Cardiac muscle cell (in vitro differentiated cells and primary cell): ENCODE data around the gene CCNJL. TPM values are rescaled to one million over a fixed set of nuclear protein-coding genes. Genes with fewer than 3 reads are reported as not detected.
A peak's percentile ranks its signal among the peaks of the same experiment; 100 is the strongest.

ENCODE experiments used
- DNase-seq, 2 donors: peaks; one replicate each; pipeline versions ENCODE4 v3.0.0 to v3.0.0-alpha.2; 2010 to 2017; ENCODE audit warnings: low read depth in 1 of 2, low spot score in 1 of 2
- H3K27ac ChIP-seq: fragments of 200-600 bp; sonication (generic); 2 replicates; pipeline ENCODE4 v1.5.1; 2016
- H3K27me3 ChIP-seq: fragments of 200-600 bp; sonication (generic); 2 replicates; pipeline ENCODE4 v1.6.0; 2016; ENCODE audit warnings: control low read depth
- H3K36me3 ChIP-seq: fragments of 200-600 bp; sonication (generic); 2 replicates; pipeline ENCODE4 v1.5.1; 2016; ENCODE audit warnings: control low read depth
- H3K4me1 ChIP-seq: fragments of 200-600 bp; sonication (generic); 2 replicates; pipeline ENCODE4 v1.8.1; 2017; ENCODE audit warnings: low read depth, mild to moderate bottlenecking, mixed run types
- H3K4me3 ChIP-seq: fragments of 200-600 bp; sonication (generic); 2 replicates; pipeline ENCODE4 v1.5.1; 2016; ENCODE audit warnings: mild to moderate bottlenecking
- H3K9me3 ChIP-seq: fragments of 200-600 bp; sonication (generic); 2 replicates; pipeline ENCODE4 v1.5.1; 2017; ENCODE audit warnings: low read depth, mild to moderate bottlenecking, control low read depth
- polyA plus RNA-seq: library from polyadenylated mRNA; unstranded; fragments of >200 nt; fragmentation: Nextera tagmentation; extraction: Ambion mirVana; gene quantifications from 2 replicates; pipeline ENCODE4 v1.2.1, GENCODE V29; 2016
- total RNA-seq: library from RNA; depleted of rRNA; stranded (reverse); fragments of >200 nt; gene quantifications from 2 replicates; pipeline ENCODE4 v1.2.3, GENCODE V29; 2016
- TF ChIP-seq, protein P1 (sequence below): IDR thresholded peaks from 2 replicates; pipeline ENCODE4 v1.5.1; 2012; ENCODE audit warnings: low read depth, mild to moderate bottlenecking, low read length

The CCNJL gene
- total and polyA plus RNA-seq, 2 experiments from 2014 or later: 14.1 to 16.1 TPM

DNA sequence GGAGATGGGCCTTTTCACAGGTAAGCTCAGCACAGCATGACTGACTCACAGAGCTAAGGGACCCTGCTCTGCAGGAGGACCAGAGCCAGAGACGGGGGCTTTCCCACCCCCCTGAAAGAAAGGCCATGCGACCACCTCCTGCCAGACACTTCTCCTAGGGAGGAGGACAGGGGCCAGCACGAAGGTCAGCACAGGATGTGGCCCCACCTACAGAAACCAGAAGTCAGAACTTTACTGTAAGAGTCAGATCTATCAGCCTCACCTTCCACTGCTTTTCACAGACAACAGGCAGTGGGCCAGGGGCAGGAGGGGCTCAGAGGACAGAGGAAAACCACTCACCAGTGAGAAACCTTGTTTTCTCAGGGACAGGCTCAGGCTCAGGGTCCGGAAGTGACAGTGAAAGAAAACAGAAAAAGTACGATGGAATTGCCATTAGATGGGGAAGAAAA lies 37.9 kb downstream of the CCNJL start:
- H3K4me1 ChIP-seq: peaks cover 31% of the 10 kb centered on the region
- no peak for DNase-seq
- H3K27ac ChIP-seq: peak overlapping the region; percentile 46
- TF ChIP-seq, protein P1, sequence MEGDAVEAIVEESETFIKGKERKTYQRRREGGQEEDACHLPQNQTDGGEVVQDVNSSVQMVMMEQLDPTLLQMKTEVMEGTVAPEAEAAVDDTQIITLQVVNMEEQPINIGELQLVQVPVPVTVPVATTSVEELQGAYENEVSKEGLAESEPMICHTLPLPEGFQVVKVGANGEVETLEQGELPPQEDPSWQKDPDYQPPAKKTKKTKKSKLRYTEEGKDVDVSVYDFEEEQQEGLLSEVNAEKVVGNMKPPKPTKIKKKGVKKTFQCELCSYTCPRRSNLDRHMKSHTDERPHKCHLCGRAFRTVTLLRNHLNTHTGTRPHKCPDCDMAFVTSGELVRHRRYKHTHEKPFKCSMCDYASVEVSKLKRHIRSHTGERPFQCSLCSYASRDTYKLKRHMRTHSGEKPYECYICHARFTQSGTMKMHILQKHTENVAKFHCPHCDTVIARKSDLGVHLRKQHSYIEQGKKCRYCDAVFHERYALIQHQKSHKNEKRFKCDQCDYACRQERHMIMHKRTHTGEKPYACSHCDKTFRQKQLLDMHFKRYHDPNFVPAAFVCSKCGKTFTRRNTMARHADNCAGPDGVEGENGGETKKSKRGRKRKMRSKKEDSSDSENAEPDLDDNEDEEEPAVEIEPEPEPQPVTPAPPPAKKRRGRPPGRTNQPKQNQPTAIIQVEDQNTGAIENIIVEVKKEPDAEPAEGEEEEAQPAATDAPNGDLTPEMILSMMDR: no peak
- peaks cover 4% of the 10 kb centered on the region for H3K36me3 ChIP-seq
- H3K27me3 ChIP-seq: no peaks in the 10 kb centered on the region
- H3K9me3 ChIP-seq: no peaks in the 10 kb centered on the region
- no peak overlapping the region for H3K4me3 ChIP-seq

DNA sequence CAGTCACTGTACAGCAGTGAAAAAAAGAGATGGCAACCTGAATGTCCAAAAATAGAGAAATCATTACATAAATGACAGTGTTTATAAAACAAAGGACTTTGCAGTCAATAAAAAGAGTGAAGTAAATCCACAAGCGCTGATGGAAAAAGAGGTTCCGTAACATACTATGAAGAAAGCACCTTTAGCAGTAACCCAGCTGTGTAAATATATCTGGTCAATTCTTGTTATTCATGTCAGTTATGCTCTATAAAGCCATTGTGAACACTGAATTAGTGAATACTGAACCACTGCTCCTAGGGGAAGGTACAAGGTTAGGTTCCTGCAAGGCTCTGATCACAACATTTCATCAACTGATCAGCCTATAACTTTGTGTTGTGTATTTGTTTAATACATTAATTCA lies 39.5 kb downstream of the CCNJL start:
- Histone ChIP-seq H3K4me1 (peaks cover 31% of the 10 kb centered on the region), H3K9me3 (no peaks in the 10 kb centered on the region), H3K27me3 (no peaks in the 10 kb centered on the region), H3K36me3 (peaks cover 4% of the 10 kb centered on the region), H3K27ac (peak overlapping the region; percentile 80), H3K4me3 (no peak overlapping the region)
- TF ChIP-seq, protein P1: no peak
- DNase-seq: no peak

DNA sequence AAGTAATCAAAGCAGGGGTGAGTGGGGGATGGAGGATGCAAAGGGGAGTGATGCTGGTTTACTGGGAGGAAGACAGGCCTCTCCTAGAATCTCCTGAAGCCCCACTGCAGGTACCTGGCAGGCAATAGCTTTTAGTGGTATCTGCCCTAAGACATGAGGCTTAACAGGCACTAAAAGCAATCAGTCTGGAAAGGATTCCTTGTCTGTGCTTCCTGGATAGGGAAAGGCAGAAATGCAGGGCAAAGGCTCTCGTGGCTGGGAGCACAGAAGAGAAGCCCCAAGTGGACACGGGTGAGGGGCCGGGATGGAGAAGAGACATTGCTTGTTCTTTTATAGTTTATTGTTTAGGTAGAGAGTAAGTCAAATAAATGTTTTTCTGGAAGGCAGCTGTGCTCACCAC lies 40.1 kb downstream of the CCNJL start:
- H3K27me3 ChIP-seq: no peaks in the 10 kb centered on the region
- H3K36me3 ChIP-seq: peaks cover 4% of the 10 kb centered on the region
- peak overlapping the region; percentile 80 for H3K27ac ChIP-seq
- no peaks in the 10 kb centered on the region for H3K9me3 ChIP-seq
- no peak overlapping the region for H3K4me3 ChIP-seq
- TF ChIP-seq, protein P1: no peak
- peaks cover 31% of the 10 kb centered on the region for H3K4me1 ChIP-seq
- no peak for DNase-seq

DNA sequence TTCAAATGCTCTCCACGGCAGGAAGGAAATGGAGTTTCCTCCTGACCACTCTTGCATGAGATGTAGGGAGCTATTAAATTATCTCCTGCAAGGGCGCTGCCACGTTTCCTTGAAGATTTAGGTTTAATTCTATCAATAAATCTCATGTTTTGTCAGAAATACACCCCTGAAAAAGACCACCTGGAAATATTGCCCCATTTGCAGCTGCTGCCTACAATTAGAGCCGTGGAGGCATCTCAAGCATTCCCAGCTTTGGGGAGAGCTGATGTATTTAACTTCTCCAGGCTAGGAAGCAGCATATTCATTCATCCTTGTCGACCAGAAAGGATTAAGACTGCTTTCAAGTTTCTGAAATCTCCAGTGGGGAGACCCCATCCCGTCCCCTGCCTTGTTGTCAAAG lies 40.5 kb downstream of the CCNJL start:
- H3K9me3 ChIP-seq: no peaks in the 10 kb centered on the region
- H3K36me3 ChIP-seq: peaks cover 4% of the 10 kb centered on the region
- DNase-seq: no peak
- H3K27me3 ChIP-seq: no peaks in the 10 kb centered on the region
- TF ChIP-seq, protein P1: no peak
- peak overlapping the region; percentile 80 for H3K27ac ChIP-seq
- no peak overlapping the region for H3K4me3 ChIP-seq
- H3K4me1 ChIP-seq: peaks cover 33% of the 10 kb centered on the region

DNA sequence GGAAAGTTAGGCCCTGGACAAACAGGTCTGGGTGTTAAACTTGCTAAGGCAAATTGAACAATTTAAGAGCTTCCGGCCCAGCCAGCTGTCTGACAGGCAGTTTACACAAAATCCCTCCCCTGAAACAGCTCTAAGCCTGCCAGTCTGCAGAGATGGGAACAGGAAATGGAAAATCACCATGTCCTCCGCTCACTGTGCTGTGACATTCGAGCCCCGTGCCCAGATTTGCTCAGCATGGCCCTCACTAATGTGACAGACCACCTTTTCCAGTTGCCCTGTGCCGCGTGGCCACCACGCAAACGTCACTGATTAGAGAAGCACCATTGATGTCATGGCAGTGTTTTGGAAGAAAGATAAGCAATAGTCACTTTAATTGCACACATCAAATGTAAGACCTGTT lies 41.0 kb downstream of the CCNJL start:
- Histone ChIP-seq H3K4me3 (no peak overlapping the region), H3K27me3 (no peaks in the 10 kb centered on the region), H3K36me3 (peaks cover 4% of the 10 kb centered on the region), H3K9me3 (no peaks in the 10 kb centered on the region), H3K4me1 (peaks cover 37% of the 10 kb centered on the region), H3K27ac (peak overlapping the region; percentile 80)
- DNase-seq: peak; percentile 18 to 55
- TF ChIP-seq, protein P1: no peak

DNA sequence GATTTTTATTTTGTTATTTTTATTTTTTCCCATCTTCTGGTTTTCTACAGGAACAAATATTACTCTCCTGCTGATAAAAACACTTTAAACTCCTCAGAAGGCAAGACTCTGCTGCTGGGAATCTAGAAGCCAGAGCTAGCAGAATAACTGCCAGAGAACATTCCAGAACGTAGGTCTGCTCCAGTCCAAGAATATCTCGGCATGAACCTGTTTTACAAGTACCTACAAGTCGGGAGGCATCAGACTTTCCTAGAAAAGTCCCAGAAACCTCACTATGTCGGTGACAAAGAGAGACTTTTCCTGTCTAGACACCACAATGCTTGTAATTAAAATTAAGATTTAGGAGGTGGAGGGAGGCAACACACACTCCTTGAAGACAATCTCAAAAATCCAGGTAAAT lies 41.7 kb downstream of the CCNJL start:
- TF ChIP-seq, protein P1: no peak
- H3K27ac ChIP-seq: peak overlapping the region; percentile 80
- H3K36me3 ChIP-seq: peaks cover 1% of the 10 kb centered on the region
- DNase-seq: no peak
- no peak overlapping the region for H3K4me3 ChIP-seq
- H3K4me1 ChIP-seq: peaks cover 38% of the 10 kb centered on the region
- no peaks in the 10 kb centered on the region for H3K27me3 ChIP-seq
- no peaks in the 10 kb centered on the region for H3K9me3 ChIP-seq
